ENCODE results near the gene FLT3LG.

The FLT3LG gene

GRCh38 chr19:49489601-49490167 is 15.7 kb downstream of the FLT3LG start:
- peaks cover 54% of the 10 kb centered on the region for H3K36me3 ChIP-seq (replicated peaks; ENCODE audit: low read depth, low read length)

GRCh38 chr19:49490287-49491029 is 16.4 kb downstream of the FLT3LG start:
- peak overlapping the region; percentile 77 for H3K4me2 ChIP-seq (ENCODE audit: low read length)
- no peaks in the 10 kb centered on the region for H3K9me3 ChIP-seq (ENCODE audit: insufficient read depth, low read length)
- H4K20me1 ChIP-seq (ENCODE audit: insufficient read depth, low read length): peaks cover 34% of the 10 kb centered on the region
- no peak overlapping the region for H2AFZ ChIP-seq (ENCODE audit: low read depth, low read length)
- peaks cover 54% of the 10 kb centered on the region for H3K36me3 ChIP-seq (replicated peaks; ENCODE audit: low read depth, low read length)
- H3K4me1 ChIP-seq (ENCODE audit: low read length): peaks cover 24% of the 10 kb centered on the region
- peaks cover 46% of the 10 kb centered on the region for H3K79me2 ChIP-seq (ENCODE audit: low read length)
- H3K9ac ChIP-seq (ENCODE audit: low read length): peak overlapping the region; percentile 99
- H3K27ac ChIP-seq (ENCODE audit: low read length): peak overlapping the region; percentile 83
- TF ChIP-seq EZH2phosphoT487 (IDR thresholded peaks at IDR 0.05; ENCODE audit: low read depth) (no peak), CTCF (IDR thresholded peaks at IDR 0.05; ENCODE audit: low read depth, low read length) (no peak)
- no peaks in the 10 kb centered on the region for H3K27me3 ChIP-seq (ENCODE audit: low read depth, low read length)
- H3K4me3 ChIP-seq (ENCODE audit: low read length): peak overlapping the region; percentile 87

More at GRCh38 chr19:49489601-49490167, 15.7 kb downstream of the FLT3LG start:
- peak; percentile 48 for TF ChIP-seq CTCF (IDR thresholded peaks at IDR 0.05; ENCODE audit: low read depth, low read length)
- TF ChIP-seq EZH2phosphoT487 (IDR thresholded peaks at IDR 0.05; ENCODE audit: low read depth): no peak
- Histone ChIP-seq H4K20me1 (ENCODE audit: insufficient read depth, low read length) (peaks cover 34% of the 10 kb centered on the region), H3K9me3 (ENCODE audit: insufficient read depth, low read length) (no peaks in the 10 kb centered on the region), H2AFZ (ENCODE audit: low read depth, low read length) (no peak overlapping the region), H3K4me3 (ENCODE audit: low read length) (peak overlapping the region; percentile 87), H3K27me3 (ENCODE audit: low read depth, low read length) (no peaks in the 10 kb centered on the region), H3K27ac (ENCODE audit: low read length) (peak overlapping the region; percentile 83), H3K9ac (ENCODE audit: low read length) (peak overlapping the region; percentile 99), H3K79me2 (ENCODE audit: low read length) (peaks cover 42% of the 10 kb centered on the region), H3K4me1 (ENCODE audit: low read length) (peaks cover 18% of the 10 kb centered on the region), H3K4me2 (ENCODE audit: low read length) (peak overlapping the region; percentile 77)

- H3K4me1 ChIP-seq (ENCODE audit: low read length): peaks cover 25% of the 10 kb centered on the region
- H3K27me3 ChIP-seq (ENCODE audit: low read depth, low read length): no peaks in the 10 kb centered on the region
- H4K20me1 ChIP-seq (ENCODE audit: insufficient read depth, low read length): peaks cover 34% of the 10 kb centered on the region
- peaks cover 47% of the 10 kb centered on the region for H3K79me2 ChIP-seq (ENCODE audit: low read length)
- no peak overlapping the region for H3K4me3 ChIP-seq (ENCODE audit: low read length)
- TF ChIP-seq CTCF (IDR thresholded peaks at IDR 0.05; ENCODE audit: low read depth, low read length): no peak
- no peak for TF ChIP-seq EZH2phosphoT487 (IDR thresholded peaks at IDR 0.05; ENCODE audit: low read depth)
- H3K4me2 ChIP-seq (ENCODE audit: low read length): no peak overlapping the region
- H3K9ac ChIP-seq (ENCODE audit: low read length): no peak overlapping the region
- H3K9me3 ChIP-seq (ENCODE audit: insufficient read depth, low read length): no peaks in the 10 kb centered on the region
- H3K36me3 ChIP-seq (replicated peaks; ENCODE audit: low read depth, low read length): peaks cover 54% of the 10 kb centered on the region
- no peak overlapping the region for H2AFZ ChIP-seq (ENCODE audit: low read depth, low read length)
- 0 out of 2 replicates have a peak overlapping the region, but pooled peaks have one; percentile 83 for H3K27ac ChIP-seq (ENCODE audit: low read length)
Observed at GRCh38 chr19:49491030-49491803, 17.2 kb downstream of the FLT3LG start.

All from OCI-LY3 (cell line).